Ishikawa (cell line): ENCODE measurements around the gene ESRRG.

Experiments
- CEBPB ChIP-seq: IDR thresholded peaks from 2 replicates; pipeline ENCODE4 v1.6.1; 2012
- CREB1 ChIP-seq: IDR thresholded peaks from 2 replicates; pipeline ENCODE4 v1.6.1; 2012; ENCODE audit warnings: low read depth
- EGR1 ChIP-seq: IDR thresholded peaks from 2 replicates; pipeline ENCODE4 v1.6.1; 2012
- EP300 ChIP-seq: IDR thresholded peaks from 2 replicates; pipeline ENCODE4 v1.6.1; 2012; ENCODE audit warnings: borderline replicate concordance
- FOXM1 ChIP-seq: IDR thresholded peaks from 2 replicates; pipeline ENCODE4 v1.6.1; 2012; ENCODE audit warnings: low read depth, borderline replicate concordance
- MAX ChIP-seq: IDR thresholded peaks from 2 replicates; pipeline ENCODE4 v1.6.1; 2012
- NFIC ChIP-seq: IDR thresholded peaks from 2 replicates; pipeline ENCODE4 v1.6.1; 2012
- RAD21 ChIP-seq: IDR thresholded peaks from 2 replicates; pipeline ENCODE4 v1.6.1; 2012; ENCODE audit warnings: low read depth
- REST ChIP-seq: IDR thresholded peaks from 2 replicates; pipeline ENCODE4 v1.6.1; 2012; ENCODE audit warnings: low read depth, mild to moderate bottlenecking
- TAF1 ChIP-seq: IDR thresholded peaks from 2 replicates; pipeline ENCODE4 v1.6.1; 2012; ENCODE audit warnings: low read depth, mild to moderate bottlenecking
- TCF12 ChIP-seq: IDR thresholded peaks from 2 replicates; pipeline ENCODE4 v1.6.1; 2012; ENCODE audit warnings: low read depth
- TEAD4 ChIP-seq: IDR thresholded peaks from 2 replicates; pipeline ENCODE4 v1.6.1; 2012
- USF1 ChIP-seq: IDR thresholded peaks from 2 replicates; pipeline ENCODE4 v1.6.1; 2012
- YY1 ChIP-seq: IDR thresholded peaks from 2 replicates; pipeline ENCODE4 v1.6.1; 2012; ENCODE audit warnings: low read depth
- ZBTB7A ChIP-seq: IDR thresholded peaks from 2 replicates; pipeline ENCODE4 v1.6.1; 2012; ENCODE audit warnings: low read depth

Gene ESRRG

GRCh38 chr1:216518844-216519627 lies 204.2 kb downstream of the ESRRG start:
- TF ChIP-seq NFIC: no peak
- TF ChIP-seq MAX: no peak
- TF ChIP-seq CEBPB: no peak
- no peak for TF ChIP-seq TAF1
- TF ChIP-seq CREB1: no peak
- no peak for TF ChIP-seq EP300
- no peak for TF ChIP-seq EGR1
- no peak for TF ChIP-seq TCF12
- no peak for TF ChIP-seq ZBTB7A
- no peak for TF ChIP-seq TEAD4
- no peak for TF ChIP-seq YY1
- no peak for TF ChIP-seq RAD21
- TF ChIP-seq USF1: no peak

- TF ChIP-seq CREB1: no peak
- TF ChIP-seq CEBPB: no peak
- TF ChIP-seq EP300: no peak
- no peak for TF ChIP-seq TAF1
- TF ChIP-seq RAD21: no peak
- no peak for TF ChIP-seq TEAD4
Observed at GRCh38 chr1:216502528-216503162, 220.6 kb downstream of the ESRRG start.

GRCh38 chr1:216500273-216500967 lies 222.8 kb downstream of the ESRRG start:
- TF ChIP-seq CEBPB (peak; percentile 97), CREB1 (no peak), TEAD4 (peak; percentile 10; the same call in 1 of the 2 replicates)

- TF ChIP-seq ZBTB7A: no peak
- no peak for TF ChIP-seq USF1
- TF ChIP-seq NFIC: no peak
- no peak for TF ChIP-seq TEAD4
- TF ChIP-seq EP300: no peak
- no peak for TF ChIP-seq TCF12
Observed at GRCh38 chr1:216499581-216500272, 223.5 kb downstream of the ESRRG start.

GRCh38 chr1:216498277-216498676 lies 225.0 kb downstream of the ESRRG start:
- TF ChIP-seq EGR1 (no peak), YY1 (no peak), USF1 (no peak), CREB1 (no peak), EP300 (no peak), TEAD4 (no peak), RAD21 (no peak)

GRCh38 chr1:216485042-216485441 lies 238.2 kb downstream of the ESRRG start:
- TF ChIP-seq USF1 (no peak), TCF12 (no peak), RAD21 (no peak), NFIC (no peak), CREB1 (no peak), CEBPB (no peak), TEAD4 (no peak)

- TF ChIP-seq MAX (no peak), NFIC (no peak), EGR1 (no peak), FOXM1 (no peak), RAD21 (no peak), REST (no peak), USF1 (no peak), CEBPB (no peak), EP300 (no peak), ZBTB7A (no peak), YY1 (no peak), TEAD4 (no peak), TAF1 (no peak), TCF12 (no peak), CREB1 (no peak)
Observed at GRCh38 chr1:216483672-216484401, 239.4 kb downstream of the ESRRG start.
